ENCODE measurements around the gene PRKAG3.

DNA sequence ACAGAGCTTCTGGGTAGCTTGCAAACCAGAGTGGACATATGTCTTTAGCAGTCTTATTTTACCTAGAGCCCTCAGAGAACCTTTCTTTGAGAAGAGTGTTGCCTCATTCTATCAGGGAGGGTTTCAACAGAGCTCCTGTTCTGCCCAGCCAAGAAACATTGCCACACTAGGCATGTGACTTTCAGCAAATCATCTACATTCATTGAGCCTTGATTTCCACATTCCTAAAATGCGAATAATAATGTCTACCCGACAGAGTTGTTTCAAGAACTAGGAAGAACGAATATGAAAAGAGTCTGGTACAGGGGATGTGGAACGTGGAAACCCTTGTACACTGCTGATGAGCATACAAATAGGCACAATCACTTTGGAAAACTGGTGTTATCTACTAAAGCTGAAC is 7.8 kb upstream of the PRKAG3 start:
- TF ChIP-seq, protein P1, sequence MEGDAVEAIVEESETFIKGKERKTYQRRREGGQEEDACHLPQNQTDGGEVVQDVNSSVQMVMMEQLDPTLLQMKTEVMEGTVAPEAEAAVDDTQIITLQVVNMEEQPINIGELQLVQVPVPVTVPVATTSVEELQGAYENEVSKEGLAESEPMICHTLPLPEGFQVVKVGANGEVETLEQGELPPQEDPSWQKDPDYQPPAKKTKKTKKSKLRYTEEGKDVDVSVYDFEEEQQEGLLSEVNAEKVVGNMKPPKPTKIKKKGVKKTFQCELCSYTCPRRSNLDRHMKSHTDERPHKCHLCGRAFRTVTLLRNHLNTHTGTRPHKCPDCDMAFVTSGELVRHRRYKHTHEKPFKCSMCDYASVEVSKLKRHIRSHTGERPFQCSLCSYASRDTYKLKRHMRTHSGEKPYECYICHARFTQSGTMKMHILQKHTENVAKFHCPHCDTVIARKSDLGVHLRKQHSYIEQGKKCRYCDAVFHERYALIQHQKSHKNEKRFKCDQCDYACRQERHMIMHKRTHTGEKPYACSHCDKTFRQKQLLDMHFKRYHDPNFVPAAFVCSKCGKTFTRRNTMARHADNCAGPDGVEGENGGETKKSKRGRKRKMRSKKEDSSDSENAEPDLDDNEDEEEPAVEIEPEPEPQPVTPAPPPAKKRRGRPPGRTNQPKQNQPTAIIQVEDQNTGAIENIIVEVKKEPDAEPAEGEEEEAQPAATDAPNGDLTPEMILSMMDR (IDR thresholded peaks at IDR 0.05) = no peak
- TF ChIP-seq POLR2A (IDR thresholded peaks at IDR 0.05) (no peak), POLR2AphosphoS5 (IDR thresholded peaks at IDR 0.05) (no peak)
